Retinal pigment epithelial cell (primary cell): ENCODE data around the gene TEKT5.
"Not testable (repeated sequence)": the region's sequence is repeated elsewhere in the genome, so short reads cannot be mapped to it uniquely, and the experiment has no call there.

Experiments
- DNase-seq: peaks from one replicate; pipeline ENCODE4 v3.0.0-alpha.2; 2010; ENCODE audit warnings: low read depth
- H3K4me3 ChIP-seq: 2 replicates; pipeline ENCODE4 v1.5.1; 2011; ENCODE audit warnings: mild to moderate bottlenecking, low read length, control low read depth, moderate library complexity
- TF ChIP-seq, protein P1 (sequence below): conservative IDR thresholded peaks from 2 replicates; pipeline ENCODE4 v1.5.1; 2011; ENCODE audit warnings: low read depth, low read length, control low read depth, inconsistent platforms

Gene TEKT5

GRCh38 chr16:10694830-10695229 lies at the start of gene TEKT5:
TSS of gene TEKT5 (minus strand) at chr16:10694930. CDS start at chr16:10694873, 57 bp downstream.
- TF ChIP-seq, protein P1, sequence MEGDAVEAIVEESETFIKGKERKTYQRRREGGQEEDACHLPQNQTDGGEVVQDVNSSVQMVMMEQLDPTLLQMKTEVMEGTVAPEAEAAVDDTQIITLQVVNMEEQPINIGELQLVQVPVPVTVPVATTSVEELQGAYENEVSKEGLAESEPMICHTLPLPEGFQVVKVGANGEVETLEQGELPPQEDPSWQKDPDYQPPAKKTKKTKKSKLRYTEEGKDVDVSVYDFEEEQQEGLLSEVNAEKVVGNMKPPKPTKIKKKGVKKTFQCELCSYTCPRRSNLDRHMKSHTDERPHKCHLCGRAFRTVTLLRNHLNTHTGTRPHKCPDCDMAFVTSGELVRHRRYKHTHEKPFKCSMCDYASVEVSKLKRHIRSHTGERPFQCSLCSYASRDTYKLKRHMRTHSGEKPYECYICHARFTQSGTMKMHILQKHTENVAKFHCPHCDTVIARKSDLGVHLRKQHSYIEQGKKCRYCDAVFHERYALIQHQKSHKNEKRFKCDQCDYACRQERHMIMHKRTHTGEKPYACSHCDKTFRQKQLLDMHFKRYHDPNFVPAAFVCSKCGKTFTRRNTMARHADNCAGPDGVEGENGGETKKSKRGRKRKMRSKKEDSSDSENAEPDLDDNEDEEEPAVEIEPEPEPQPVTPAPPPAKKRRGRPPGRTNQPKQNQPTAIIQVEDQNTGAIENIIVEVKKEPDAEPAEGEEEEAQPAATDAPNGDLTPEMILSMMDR: no peak
- no peak within 1 kb of the TSS for H3K4me3 ChIP-seq
- no peak for DNase-seq

- TF ChIP-seq, protein P1: no peak
- H3K4me3 ChIP-seq: peak within 1 kb of the TSS; percentile 69
- DNase-seq: peak; percentile 91
These were observed 49.1 kb upstream of the TEKT5 start, which contains the start of gene NUBP1 for GRCh38 chr16:10743610-10744369. TSS of gene NUBP1 (plus strand) at chr16:10743842. CDS start at chr16:10743864, 22 bp downstream.

DNA sequence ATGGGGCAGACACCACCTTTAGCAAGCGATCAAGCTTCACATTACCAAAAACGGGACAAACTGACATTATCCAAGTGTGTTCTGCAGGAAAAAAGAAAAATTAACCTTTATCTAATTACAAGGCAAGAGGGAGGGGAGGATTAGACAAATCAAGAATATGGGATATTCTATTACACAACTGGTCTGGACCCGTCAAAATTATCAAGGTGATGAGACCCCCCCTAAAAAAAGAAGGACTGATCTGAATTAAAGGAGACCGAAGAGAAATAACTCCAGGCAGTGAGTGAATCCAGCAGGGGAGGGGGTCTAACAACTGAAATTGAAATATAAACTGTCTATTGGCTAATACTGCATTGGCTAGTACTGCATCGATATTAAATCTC lies 48.5 kb upstream of the TEKT5 start:
- TF ChIP-seq, protein P1: no peak
- H3K4me3 ChIP-seq: peak overlapping the region; percentile 69

DNA sequence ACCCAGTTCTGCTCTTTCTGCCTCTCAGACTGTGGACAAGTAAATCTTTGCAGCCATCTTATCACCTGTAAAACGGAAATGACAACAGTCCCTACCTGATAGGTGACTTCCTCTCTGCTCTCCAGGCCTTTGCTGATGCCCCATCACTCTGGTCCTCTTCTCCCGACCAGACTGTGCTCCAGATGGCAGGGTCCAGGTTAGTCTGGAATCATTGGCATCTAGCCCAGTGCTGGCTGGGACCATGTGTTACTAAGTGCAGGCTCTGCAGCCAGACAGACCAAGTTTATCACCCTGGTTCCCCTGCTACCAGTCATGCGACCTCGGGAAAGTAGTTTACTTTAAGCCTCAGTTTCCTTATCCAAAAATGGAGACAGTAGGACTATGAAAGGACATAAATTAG lies 47.1 kb upstream of the TEKT5 start:
- TF ChIP-seq, protein P1: no peak
- no peak for DNase-seq
- no peak overlapping the region for H3K4me3 ChIP-seq

More for the DNA sequence above, 48.5 kb upstream of the TEKT5 start:
- no peak for DNase-seq

DNA sequence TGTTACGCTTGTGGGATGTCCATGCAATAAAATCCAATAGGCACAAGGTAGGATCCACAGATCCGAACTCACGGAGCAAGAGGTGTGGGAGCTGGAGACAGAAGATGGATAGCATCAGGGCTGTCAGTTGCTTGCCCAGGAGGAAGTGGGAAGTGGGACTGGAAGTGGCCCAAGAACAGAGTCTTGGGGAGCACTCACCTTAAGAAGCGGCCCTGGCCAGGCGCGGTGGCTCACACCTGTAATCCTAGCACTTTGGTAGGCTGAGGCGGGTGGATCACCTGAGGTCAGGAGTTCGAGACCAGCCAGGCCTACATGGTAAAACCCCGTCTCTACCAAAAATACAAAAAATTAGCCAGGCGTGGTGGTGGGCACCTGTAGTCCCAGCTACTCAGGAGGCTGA lies 46.5 kb upstream of the TEKT5 start:
- DNase-seq: not testable (repeated sequence)

GRCh38 chr16:10740845-10741208 lies 46.1 kb upstream of the TEKT5 start:
- TF ChIP-seq, protein P1: no peak
- no peak for DNase-seq
- H3K4me3 ChIP-seq: no peak overlapping the region

More for the DNA sequence above, 46.5 kb upstream of the TEKT5 start:
- not testable (repeated sequence) for H3K4me3 ChIP-seq

- no peak overlapping the region for H3K4me3 ChIP-seq
- TF ChIP-seq, protein P1: no peak
- DNase-seq: no peak
These were observed 45.5 kb upstream of the TEKT5 start for GRCh38 chr16:10740000-10740844.
